Measurements from ENCODE around the gene DDX59.
A peak's percentile ranks its signal among the peaks of the same experiment; 100 is the strongest.

The DDX59 gene

GRCh38 chr1:200669314-200670241 is at the start of gene DDX59:
Gene DDX59 (minus strand): TSS chr1:200669907. CDS start chr1:200666740, 3,167 bp downstream.
- Histone ChIP-seq H3K4me3 (ENCODE audit: low read length in 2 of 2) (peak within 1 kb of the TSS; percentile 80 to 86), H3K36me3 (ENCODE audit: control insufficient read depth in 2 of 2, insufficient read depth in 2 of 2, low read length in 2 of 2) (peaks cover 4 to 5% of the 10 kb centered on the region in 2 donors), H3K4me1 (ENCODE audit: control insufficient read depth, insufficient read depth, low read length) (peaks cover 7% of the 10 kb centered on the region), H3K9ac (ENCODE audit: low read length in 2 of 2) (peak within 1 kb of the TSS; percentile 89 to 98), H3K9me3 (ENCODE audit: control insufficient read depth in 2 of 2, low read length in 2 of 2) (no peaks in the 10 kb centered on the region), H3K27ac (ENCODE audit: low read length) (peak within 1 kb of the TSS; percentile 99), H3K27me3 (ENCODE audit: control insufficient read depth in 1 of 2, insufficient read depth in 2 of 2, low read length in 2 of 2) (no peaks in the 10 kb centered on the region)

DNA sequence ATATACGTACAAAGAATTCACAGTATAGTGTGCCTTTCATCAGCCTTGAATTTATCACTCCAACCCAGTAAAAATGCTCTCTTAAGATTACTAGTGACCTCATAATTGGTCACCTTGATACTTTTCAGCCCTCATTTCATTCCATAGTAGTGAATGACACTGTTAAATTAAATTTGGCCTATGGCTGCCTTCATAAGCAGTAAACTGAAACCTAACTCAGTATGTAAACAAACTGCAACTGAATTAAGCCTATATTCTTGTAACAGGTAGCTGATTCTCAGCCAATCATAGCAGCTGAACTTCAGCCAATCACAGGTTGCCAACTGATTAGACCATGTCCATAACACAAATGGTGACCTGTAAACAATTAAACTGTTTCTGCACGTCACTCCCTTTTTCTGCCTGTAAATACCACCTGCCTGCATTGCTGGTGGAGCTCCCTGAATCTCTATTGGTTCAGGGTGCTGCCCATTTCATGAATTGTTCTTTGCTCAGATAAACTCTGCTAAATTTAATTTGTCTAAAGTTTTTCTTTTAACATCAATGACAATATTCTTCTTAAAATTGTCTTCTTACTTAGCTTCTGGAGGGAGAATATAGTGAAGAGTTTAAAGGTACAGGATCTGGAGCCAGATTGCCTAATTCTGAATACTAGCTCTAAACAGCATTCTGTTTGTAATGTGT is 44.9 kb upstream of the DDX59 start:
- H3K4me3 ChIP-seq (ENCODE audit: low read length in 2 of 2), result no peak overlapping the region
- no peaks in the 10 kb centered on the region for H3K4me1 ChIP-seq (ENCODE audit: control insufficient read depth, insufficient read depth, low read length)
- H3K36me3 ChIP-seq (ENCODE audit: control insufficient read depth in 2 of 2, insufficient read depth in 2 of 2, low read length in 2 of 2), result no peaks in the 10 kb centered on the region
- H3K9ac ChIP-seq (ENCODE audit: low read length in 2 of 2), result no peak overlapping the region
- no peak overlapping the region for H3K27ac ChIP-seq (ENCODE audit: low read length)
- no peaks in the 10 kb centered on the region for H3K9me3 ChIP-seq (ENCODE audit: control insufficient read depth in 2 of 2, low read length in 2 of 2)
- H3K27me3 ChIP-seq (ENCODE audit: control insufficient read depth in 1 of 2, insufficient read depth in 2 of 2, low read length in 2 of 2), result no peaks in the 10 kb centered on the region

DNA sequence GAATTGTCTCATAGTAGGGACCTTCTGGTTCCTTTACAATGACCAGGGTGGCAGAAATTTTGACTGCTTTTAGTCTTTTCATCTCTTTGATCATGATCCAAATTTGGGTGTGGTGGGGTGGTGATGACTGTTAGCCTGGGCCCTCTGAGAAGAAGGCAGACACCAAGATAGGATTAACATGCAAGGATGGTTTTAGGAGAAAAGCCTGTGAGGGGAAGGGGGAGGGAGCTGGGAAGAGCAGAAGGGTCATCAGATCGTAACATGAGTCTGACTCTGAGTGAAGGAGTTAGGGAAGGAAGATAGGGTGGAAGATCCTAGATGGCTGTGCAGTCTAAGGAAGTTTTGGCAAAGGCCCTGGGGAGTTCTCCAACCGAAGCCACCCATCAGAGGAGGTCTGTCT is 40.5 kb upstream of the DDX59 start:
- Histone ChIP-seq H3K36me3 (ENCODE audit: control insufficient read depth in 2 of 2, insufficient read depth in 2 of 2, low read length in 2 of 2) (no peaks in the 10 kb centered on the region), H3K9ac (ENCODE audit: low read length in 2 of 2) (no peak overlapping the region), H3K4me3 (ENCODE audit: low read length in 2 of 2) (no peak overlapping the region), H3K9me3 (ENCODE audit: control insufficient read depth in 2 of 2, low read length in 2 of 2) (no peaks in the 10 kb centered on the region), H3K27ac (ENCODE audit: low read length) (no peak overlapping the region), H3K27me3 (ENCODE audit: control insufficient read depth in 1 of 2, insufficient read depth in 2 of 2, low read length in 2 of 2) (no peaks in the 10 kb centered on the region), H3K4me1 (ENCODE audit: control insufficient read depth, insufficient read depth, low read length) (no peaks in the 10 kb centered on the region)

- Histone ChIP-seq H3K9me3 (ENCODE audit: control insufficient read depth in 2 of 2, low read length in 2 of 2) (no peaks in the 10 kb centered on the region), H3K36me3 (ENCODE audit: control insufficient read depth in 2 of 2, insufficient read depth in 2 of 2, low read length in 2 of 2) (no peaks in the 10 kb centered on the region), H3K4me3 (ENCODE audit: low read length in 2 of 2) (no peak overlapping the region), H3K9ac (ENCODE audit: low read length in 2 of 2) (no peak overlapping the region), H3K4me1 (ENCODE audit: control insufficient read depth, insufficient read depth, low read length) (no peaks in the 10 kb centered on the region), H3K27ac (ENCODE audit: low read length) (no peak overlapping the region), H3K27me3 (ENCODE audit: control insufficient read depth in 1 of 2, insufficient read depth in 2 of 2, low read length in 2 of 2) (no peaks in the 10 kb centered on the region)
These were observed 39.1 kb upstream of the DDX59 start for GRCh38 chr1:200708769-200709168.

GRCh38 chr1:200708161-200708560 is 38.5 kb upstream of the DDX59 start:
- H3K27me3 ChIP-seq (ENCODE audit: control insufficient read depth in 1 of 2, insufficient read depth in 2 of 2, low read length in 2 of 2), result no peaks in the 10 kb centered on the region
- H3K9me3 ChIP-seq (ENCODE audit: control insufficient read depth in 2 of 2, low read length in 2 of 2), result no peaks in the 10 kb centered on the region

GRCh38 chr1:200707116-200707515 is 37.4 kb upstream of the DDX59 start:
- Histone ChIP-seq H3K9me3 (ENCODE audit: control insufficient read depth in 2 of 2, low read length in 2 of 2) (no peaks in the 10 kb centered on the region), H3K27me3 (ENCODE audit: control insufficient read depth in 1 of 2, insufficient read depth in 2 of 2, low read length in 2 of 2) (no peaks in the 10 kb centered on the region), H3K9ac (ENCODE audit: low read length in 2 of 2) (no peak overlapping the region), H3K4me3 (ENCODE audit: low read length in 2 of 2) (no peak overlapping the region), H3K27ac (ENCODE audit: low read length) (no peak overlapping the region), H3K4me1 (ENCODE audit: control insufficient read depth, insufficient read depth, low read length) (no peaks in the 10 kb centered on the region), H3K36me3 (ENCODE audit: control insufficient read depth in 2 of 2, insufficient read depth in 2 of 2, low read length in 2 of 2) (no peaks in the 10 kb centered on the region)

More at GRCh38 chr1:200708161-200708560, 38.5 kb upstream of the DDX59 start:
- Histone ChIP-seq H3K9ac (ENCODE audit: low read length in 2 of 2) (no peak overlapping the region), H3K4me3 (ENCODE audit: low read length in 2 of 2) (no peak overlapping the region), H3K27ac (ENCODE audit: low read length) (no peak overlapping the region), H3K36me3 (ENCODE audit: control insufficient read depth in 2 of 2, insufficient read depth in 2 of 2, low read length in 2 of 2) (no peaks in the 10 kb centered on the region), H3K4me1 (ENCODE audit: control insufficient read depth, insufficient read depth, low read length) (no peaks in the 10 kb centered on the region)

DNA sequence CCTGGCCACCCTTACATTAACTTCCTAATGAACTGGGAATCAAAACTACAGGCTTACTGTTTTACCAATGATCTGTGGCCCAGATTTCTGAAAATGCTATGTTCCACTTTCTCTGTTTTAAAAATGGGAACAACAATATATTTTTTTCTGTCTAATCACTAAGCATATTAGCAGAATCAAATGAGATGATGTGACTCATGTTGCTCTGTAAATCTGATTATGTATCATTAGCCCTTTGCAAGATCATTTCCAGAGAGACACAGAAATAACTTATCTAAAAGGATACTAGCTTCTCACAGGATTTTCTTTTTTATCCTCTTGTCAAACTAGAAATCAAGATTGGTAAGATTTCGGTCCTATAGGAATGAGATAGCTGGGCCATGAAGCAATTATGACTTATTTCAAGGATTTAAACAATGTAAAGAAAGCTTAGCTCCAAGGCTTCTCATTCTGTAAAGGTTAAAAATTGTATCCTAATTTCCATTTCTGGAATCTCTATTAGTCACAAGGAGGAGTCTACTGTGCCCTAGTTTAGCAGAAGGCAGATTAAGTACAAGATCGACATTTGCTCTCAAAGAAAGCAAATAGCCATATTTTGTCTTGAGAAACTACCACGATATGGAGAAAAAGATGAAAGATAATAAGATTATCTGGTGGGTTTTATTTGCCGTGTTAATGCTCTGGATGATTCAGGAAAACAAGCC is 36.6 kb upstream of the DDX59 start:
- Histone ChIP-seq H3K4me1 (ENCODE audit: control insufficient read depth, insufficient read depth, low read length) (no peaks in the 10 kb centered on the region), H3K27me3 (ENCODE audit: control insufficient read depth in 1 of 2, insufficient read depth in 2 of 2, low read length in 2 of 2) (no peaks in the 10 kb centered on the region), H3K4me3 (ENCODE audit: low read length in 2 of 2) (no peak overlapping the region), H3K36me3 (ENCODE audit: control insufficient read depth in 2 of 2, insufficient read depth in 2 of 2, low read length in 2 of 2) (no peaks in the 10 kb centered on the region), H3K27ac (ENCODE audit: low read length) (no peak overlapping the region), H3K9me3 (ENCODE audit: control insufficient read depth in 2 of 2, low read length in 2 of 2) (no peaks in the 10 kb centered on the region), H3K9ac (ENCODE audit: low read length in 2 of 2) (no peak overlapping the region)

DNA sequence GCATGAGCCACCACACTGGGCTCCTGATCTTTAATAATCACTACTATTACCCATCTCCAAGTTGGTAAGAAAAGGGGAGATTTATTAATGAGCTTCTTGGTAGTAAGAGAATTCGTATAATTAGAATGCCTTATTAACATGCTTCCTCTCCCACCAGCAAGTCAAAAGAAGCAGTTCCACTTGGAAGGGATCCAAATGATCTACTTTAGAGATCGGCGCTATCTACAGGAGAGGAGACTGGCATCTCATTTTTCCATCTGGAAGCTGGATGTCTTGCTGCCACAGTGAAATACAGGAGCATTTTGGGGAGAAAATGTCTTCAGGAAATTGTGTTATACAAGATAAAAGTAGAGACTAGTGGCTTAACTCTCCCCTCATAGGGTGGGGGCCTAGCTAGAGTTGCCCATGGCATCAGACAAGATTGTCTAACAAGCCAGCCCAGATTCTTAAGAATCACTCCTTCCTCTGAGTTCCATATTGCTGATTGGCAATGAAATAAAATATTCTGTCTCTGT is 35.3 kb upstream of the DDX59 start:
- Histone ChIP-seq H3K36me3 (ENCODE audit: control insufficient read depth in 2 of 2, insufficient read depth in 2 of 2, low read length in 2 of 2) (no peaks in the 10 kb centered on the region), H3K4me1 (ENCODE audit: control insufficient read depth, insufficient read depth, low read length) (no peaks in the 10 kb centered on the region), H3K9ac (ENCODE audit: low read length in 2 of 2) (no peak overlapping the region), H3K27me3 (ENCODE audit: control insufficient read depth in 1 of 2, insufficient read depth in 2 of 2, low read length in 2 of 2) (no peaks in the 10 kb centered on the region), H3K27ac (ENCODE audit: low read length) (no peak overlapping the region), H3K4me3 (ENCODE audit: low read length in 2 of 2) (no peak overlapping the region), H3K9me3 (ENCODE audit: control insufficient read depth in 2 of 2, low read length in 2 of 2) (no peaks in the 10 kb centered on the region)

DNA sequence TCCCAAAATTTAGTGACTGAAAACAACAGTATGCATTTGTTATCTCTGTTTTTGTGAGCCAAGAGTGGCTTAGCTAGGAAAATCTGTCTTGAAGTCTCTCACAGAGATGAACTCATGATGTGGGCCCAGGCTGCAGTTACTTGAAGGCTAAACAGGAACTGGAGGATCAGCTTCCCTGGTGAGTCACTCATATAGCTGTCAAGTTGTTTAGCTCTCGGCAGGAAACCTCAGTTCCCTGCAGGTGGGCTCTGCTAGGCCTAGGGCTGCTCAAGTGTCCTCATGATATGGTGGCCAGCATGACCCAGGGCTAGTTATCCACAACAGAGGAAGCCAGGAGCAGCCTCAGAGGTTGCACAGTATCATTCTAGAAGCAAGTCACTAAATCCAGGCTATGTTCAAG is 30.2 kb upstream of the DDX59 start:
- Histone ChIP-seq H3K9me3 (ENCODE audit: control insufficient read depth in 2 of 2, low read length in 2 of 2) (no peaks in the 10 kb centered on the region), H3K4me1 (ENCODE audit: control insufficient read depth, insufficient read depth, low read length) (no peaks in the 10 kb centered on the region), H3K27me3 (ENCODE audit: control insufficient read depth in 1 of 2, insufficient read depth in 2 of 2, low read length in 2 of 2) (no peaks in the 10 kb centered on the region), H3K4me3 (ENCODE audit: low read length in 2 of 2) (no peak overlapping the region), H3K36me3 (ENCODE audit: control insufficient read depth in 2 of 2, insufficient read depth in 2 of 2, low read length in 2 of 2) (no peaks in the 10 kb centered on the region), H3K9ac (ENCODE audit: low read length in 2 of 2) (no peak overlapping the region), H3K27ac (ENCODE audit: low read length) (no peak overlapping the region)

DNA sequence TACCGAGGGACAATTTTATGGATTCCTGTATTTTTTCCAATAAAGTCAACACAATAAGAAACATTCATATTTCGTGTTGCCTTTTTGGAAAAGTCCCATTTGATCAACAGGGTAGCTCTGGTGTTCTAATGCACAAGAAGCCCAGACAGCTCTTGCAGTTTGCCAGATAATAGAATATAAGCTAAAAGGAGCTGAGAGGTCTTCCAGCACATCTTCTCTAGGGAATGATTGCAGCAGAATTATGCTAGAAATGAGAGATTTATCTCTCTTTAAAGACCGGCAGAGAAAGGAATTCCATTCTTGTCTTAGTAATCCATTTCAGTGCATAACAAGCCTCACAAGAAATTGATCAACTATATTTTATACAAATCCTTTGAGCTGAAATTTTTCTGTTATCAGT is 25.0 kb upstream of the DDX59 start:
- Histone ChIP-seq H3K4me1 (ENCODE audit: control insufficient read depth, insufficient read depth, low read length) (no peaks in the 10 kb centered on the region), H3K9ac (ENCODE audit: low read length in 2 of 2) (no peak overlapping the region), H3K4me3 (ENCODE audit: low read length in 2 of 2) (no peak overlapping the region), H3K36me3 (ENCODE audit: control insufficient read depth in 2 of 2, insufficient read depth in 2 of 2, low read length in 2 of 2) (no peaks in the 10 kb centered on the region), H3K27me3 (ENCODE audit: control insufficient read depth in 1 of 2, insufficient read depth in 2 of 2, low read length in 2 of 2) (no peaks in the 10 kb centered on the region), H3K9me3 (ENCODE audit: control insufficient read depth in 2 of 2, low read length in 2 of 2) (no peaks in the 10 kb centered on the region), H3K27ac (ENCODE audit: low read length) (no peak overlapping the region)

All from stomach smooth muscle (tissue), 2 donors.